ENCODE data around the gene TLN1. TPM values are rescaled to one million over a fixed set of nuclear protein-coding genes. Genes with fewer than 3 reads are reported as not detected.

Gene TLN1
- total and polyA plus RNA-seq, 4 donors: 71.5 to 501 (median 262) TPM

DNA sequence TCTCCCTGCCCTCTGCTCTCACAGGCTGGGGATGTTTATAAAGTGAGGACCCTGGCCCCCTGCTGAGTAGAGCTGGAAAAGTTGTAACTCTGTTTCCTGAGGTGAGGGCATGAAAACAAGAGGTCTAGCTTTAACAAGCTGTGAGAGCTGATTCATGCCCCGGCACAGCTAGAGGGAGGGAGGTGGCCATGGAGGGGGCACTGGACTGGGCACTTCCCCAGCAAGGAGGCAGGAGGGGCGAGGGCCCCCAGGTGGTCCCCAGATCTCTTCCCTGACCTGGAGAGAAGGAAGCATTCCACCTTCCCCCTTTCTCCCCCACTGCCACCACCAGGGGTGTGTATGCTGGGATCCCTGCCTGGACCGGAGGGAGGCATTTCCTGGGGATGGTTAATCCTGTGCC, 22.3 kb upstream of the TLN1 start, which contains the start of gene MSMP:
TSS of gene MSMP (minus strand) at position 13 of the 400 bp plus-strand sequence. CDS start 147 bp downstream, outside the sequence.
- Histone ChIP-seq H3K4me3 (no peak within 1 kb of the TSS), H3K4me1 (ENCODE audit: control insufficient read depth in 5 of 5, insufficient read depth in 5 of 5, low read length in 5 of 5) (peaks cover 0 to 31% (median 13%) of the 10 kb centered on the region in 5 donors), H3K27ac (ENCODE audit: low read depth in 1 of 2, low read length in 1 of 2) (peak within 1 kb of the TSS in 1 of 2 donors; percentile 51), H3K9me3 (ENCODE audit: control insufficient read depth in 4 of 4, insufficient read depth in 3 of 4, low read length in 3 of 4) (no peaks in the 10 kb centered on the region), H3K36me3 (ENCODE audit: control insufficient read depth in 4 of 4, insufficient read depth in 4 of 4, low read length in 4 of 4) (peaks cover 10 to 42% (median 37%) of the 10 kb centered on the region in 4 donors), H3K9ac (ENCODE audit: insufficient read depth in 1 of 2, low read length in 2 of 2) (no peak within 1 kb of the TSS), H3K27me3 (ENCODE audit: control insufficient read depth in 3 of 3, insufficient read depth in 3 of 3, low read length in 2 of 3) (no peaks in the 10 kb centered on the region)
- ATAC-seq (ENCODE audit: insufficient read depth, low FRiP score): no peak
- TF ChIP-seq, protein P1, sequence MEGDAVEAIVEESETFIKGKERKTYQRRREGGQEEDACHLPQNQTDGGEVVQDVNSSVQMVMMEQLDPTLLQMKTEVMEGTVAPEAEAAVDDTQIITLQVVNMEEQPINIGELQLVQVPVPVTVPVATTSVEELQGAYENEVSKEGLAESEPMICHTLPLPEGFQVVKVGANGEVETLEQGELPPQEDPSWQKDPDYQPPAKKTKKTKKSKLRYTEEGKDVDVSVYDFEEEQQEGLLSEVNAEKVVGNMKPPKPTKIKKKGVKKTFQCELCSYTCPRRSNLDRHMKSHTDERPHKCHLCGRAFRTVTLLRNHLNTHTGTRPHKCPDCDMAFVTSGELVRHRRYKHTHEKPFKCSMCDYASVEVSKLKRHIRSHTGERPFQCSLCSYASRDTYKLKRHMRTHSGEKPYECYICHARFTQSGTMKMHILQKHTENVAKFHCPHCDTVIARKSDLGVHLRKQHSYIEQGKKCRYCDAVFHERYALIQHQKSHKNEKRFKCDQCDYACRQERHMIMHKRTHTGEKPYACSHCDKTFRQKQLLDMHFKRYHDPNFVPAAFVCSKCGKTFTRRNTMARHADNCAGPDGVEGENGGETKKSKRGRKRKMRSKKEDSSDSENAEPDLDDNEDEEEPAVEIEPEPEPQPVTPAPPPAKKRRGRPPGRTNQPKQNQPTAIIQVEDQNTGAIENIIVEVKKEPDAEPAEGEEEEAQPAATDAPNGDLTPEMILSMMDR (IDR thresholded peaks at IDR 0.05; ENCODE audit: control extremely low read depth, extremely low read depth): no peak
- no peak for DNase-seq
- WGBS, 2 donors: 48 to 55% methylated on average over 3 of the region's 3 CpGs

DNA sequence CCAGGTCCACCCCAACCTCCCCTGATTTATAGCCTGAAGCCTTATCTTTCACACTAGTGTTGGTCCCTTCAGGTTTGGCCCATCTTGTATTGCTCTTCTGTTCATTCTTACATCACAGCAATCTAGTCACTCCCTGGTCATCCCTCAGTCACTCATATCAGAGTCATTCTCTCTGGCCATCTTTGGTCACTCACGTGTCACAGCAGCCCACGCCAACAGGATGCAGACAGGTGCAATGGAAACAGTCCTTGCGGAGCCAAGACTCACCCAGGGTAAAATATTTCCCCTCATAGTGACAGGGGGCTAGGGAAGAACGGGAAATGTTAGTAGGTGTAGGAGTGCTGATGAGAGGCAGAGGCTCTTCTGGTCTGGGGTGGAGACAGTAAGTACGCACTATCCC, 21.5 kb upstream of the TLN1 start:
- DNase-seq: no peak
- no peak for ATAC-seq (ENCODE audit: insufficient read depth, low FRiP score)
- H3K9me3 ChIP-seq (ENCODE audit: control insufficient read depth in 4 of 4, insufficient read depth in 3 of 4, low read length in 3 of 4): no peaks in the 10 kb centered on the region
- H3K9ac ChIP-seq (ENCODE audit: insufficient read depth in 1 of 2, low read length in 2 of 2): no peak overlapping the region
- 90 to 95% methylated on average over 5 of the region's 5 CpGs for WGBS, 2 donors
- H3K27ac ChIP-seq (ENCODE audit: low read depth in 1 of 2, low read length in 1 of 2): no peak overlapping the region
- H3K36me3 ChIP-seq (ENCODE audit: control insufficient read depth in 4 of 4, insufficient read depth in 4 of 4, low read length in 4 of 4): peaks cover 10 to 42% (median 37%) of the 10 kb centered on the region in 4 donors
- no peak overlapping the region for H3K4me3 ChIP-seq
- TF ChIP-seq, protein P1 (IDR thresholded peaks at IDR 0.05; ENCODE audit: control extremely low read depth, extremely low read depth): no peak
- no peaks in the 10 kb centered on the region for H3K27me3 ChIP-seq (ENCODE audit: control insufficient read depth in 3 of 3, insufficient read depth in 3 of 3, low read length in 2 of 3)
- H3K4me1 ChIP-seq (ENCODE audit: control insufficient read depth in 5 of 5, insufficient read depth in 5 of 5, low read length in 5 of 5): peaks cover 0 to 26% (median 13%) of the 10 kb centered on the region in 5 donors

DNA sequence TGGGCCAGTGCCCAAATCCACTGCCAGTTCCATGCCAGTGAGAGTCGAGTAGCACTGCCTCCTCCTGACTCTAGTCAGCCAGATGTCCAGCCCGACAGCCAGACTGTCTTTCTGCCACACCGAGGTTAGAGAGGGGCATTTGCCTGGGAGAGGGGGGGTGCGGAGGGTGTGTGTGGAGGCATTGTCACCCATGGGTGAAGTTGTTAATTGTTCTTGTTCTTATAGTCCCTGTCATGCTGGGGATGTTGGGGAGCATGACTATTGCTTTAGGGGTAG, 18.2 kb upstream of the TLN1 start:
- peaks cover 10 to 42% (median 37%) of the 10 kb centered on the region in 4 donors for H3K36me3 ChIP-seq (ENCODE audit: control insufficient read depth in 4 of 4, insufficient read depth in 4 of 4, low read length in 4 of 4)

More for the DNA sequence above, 18.2 kb upstream of the TLN1 start:
- Histone ChIP-seq H3K4me1 (ENCODE audit: control insufficient read depth in 5 of 5, insufficient read depth in 5 of 5, low read length in 5 of 5) (peaks cover 4 to 34% (median 26%) of the 10 kb centered on the region in 5 donors), H3K9me3 (ENCODE audit: control insufficient read depth in 4 of 4, insufficient read depth in 3 of 4, low read length in 3 of 4) (no peaks in the 10 kb centered on the region), H3K9ac (ENCODE audit: insufficient read depth in 1 of 2, low read length in 2 of 2) (peak overlapping the region; percentile 67 to 75), H3K4me3 (no peak overlapping the region), H3K27ac (ENCODE audit: low read depth in 1 of 2, low read length in 1 of 2) (peak overlapping the region; percentile 94 to 99), H3K27me3 (ENCODE audit: control insufficient read depth in 3 of 3, insufficient read depth in 3 of 3, low read length in 2 of 3) (no peaks in the 10 kb centered on the region)
- 61 to 69% methylated on average over 4 of the region's 4 CpGs for WGBS, 2 donors
- no peak for ATAC-seq (ENCODE audit: insufficient read depth, low FRiP score)
- no peak for DNase-seq
- TF ChIP-seq, protein P1 (IDR thresholded peaks at IDR 0.05; ENCODE audit: control extremely low read depth, extremely low read depth): no peak
